H1 (cell line): ENCODE measurements around the gene TATDN2. TPM values are rescaled to one million over a fixed set of nuclear protein-coding genes. Genes with fewer than 3 reads are reported as not detected.

Experiments
- CTCF ChIA-PET: fragments of 300-600 bp; sonication (Branson Sonifier 250); formaldehyde crosslinking; loops from one replicate; lab custom pipeline; 2021; ENCODE audit not compliant: partially characterized antibody; lab: Charles Lee
- POLR2A ChIA-PET: fragments of 300-600 bp; sonication (Branson Sonifier 250); formaldehyde crosslinking; loops from one replicate; lab custom pipeline; 2021; ENCODE audit warnings: inconsistent platforms; ENCODE audit not compliant: partially characterized antibody; lab: Charles Lee
- DNase-seq, 2 experiments: peaks; one replicate each; pipeline versions ENCODE4 v3.0.0 to v3.0.0-alpha.2; 2010 to 2022; ENCODE audit warnings: low spot score in 2 of 2, low read depth in 1 of 2, mixed read lengths in 1 of 2
- FAIRE-seq: peaks from 2 replicates; lab custom pipeline; 2011; peaks lifted over from hg19 to GRCh38; lab: Jason Lieb, UNC
- H2AFZ ChIP-seq: 2 replicates; pipeline ENCODE4 v1.8.1; 2012; ENCODE audit warnings: low read length, inconsistent platforms
- H2AK5ac ChIP-seq: 2 replicates; pipeline ENCODE4 v1.6.1; 2013; ENCODE audit warnings: low read depth, low read length
- H2BK120ac ChIP-seq: replicated peaks from 2 replicates; pipeline ENCODE3; 2013; ENCODE audit warnings: low read depth, low read length, inconsistent platforms
- H2BK12ac ChIP-seq: 2 replicates; pipeline ENCODE4 v1.6.1; 2013; ENCODE audit warnings: low read depth, low read length
- H2BK15ac ChIP-seq: 2 replicates; pipeline ENCODE4 v1.6.1; 2013; ENCODE audit warnings: low read length
- H2BK20ac ChIP-seq: 2 replicates; pipeline ENCODE4 v1.6.1; 2013; ENCODE audit warnings: low read length
- H2BK5ac ChIP-seq: 2 replicates; pipeline ENCODE4 v1.6.1; 2013; ENCODE audit warnings: low read depth, low read length
- H3K14ac ChIP-seq: 2 replicates; pipeline ENCODE4 v1.6.1; 2013; ENCODE audit warnings: inconsistent platforms; ENCODE audit not compliant: insufficient read length
- H3K18ac ChIP-seq: 2 replicates; pipeline ENCODE4 v1.6.1; 2013; ENCODE audit warnings: low read length; ENCODE audit errors: extremely low read depth
- H3K23ac ChIP-seq: 2 replicates; pipeline ENCODE4 v1.6.1; 2013; ENCODE audit warnings: inconsistent platforms; ENCODE audit not compliant: insufficient read length
- H3K23me2 ChIP-seq: 2 replicates; pipeline ENCODE4 v1.6.1; 2013; ENCODE audit warnings: low read depth, low read length
- H3K27ac ChIP-seq: 2 replicates; pipeline ENCODE4 v1.6.1; 2011; ENCODE audit warnings: low read depth, low read length, inconsistent platforms
- H3K27me3 ChIP-seq, 4 experiments: replicated peaks in 1 of 4; 1 replicate in 1 of 4; 2 replicates in 3 of 4; pipeline versions ENCODE4 v1.6.1 to v1.8.1; 2011 to 2013; ENCODE audit warnings: low read length in 3 of 4, mild to moderate bottlenecking in 3 of 4, inconsistent platforms in 2 of 4, mixed read lengths in 2 of 4, moderate library complexity in 1 of 4; ENCODE audit not compliant: control insufficient read depth in 3 of 4, insufficient read depth in 3 of 4; ENCODE audit errors: extremely low read depth in 1 of 4
- H3K36me3 ChIP-seq, 4 experiments: 2 replicates each; pipeline versions ENCODE4 v1.6.1 to v1.8.1; 2011 to 2013; ENCODE audit warnings: mild to moderate bottlenecking in 4 of 4, low read length in 3 of 4, moderate library complexity in 2 of 4, control low read depth in 1 of 4, inconsistent platforms in 1 of 4; ENCODE audit not compliant: insufficient read depth in 4 of 4, control insufficient read depth in 2 of 4
- H3K4ac ChIP-seq: replicated peaks from 2 replicates; pipeline ENCODE3; 2013; ENCODE audit warnings: low read length, low read depth, mixed read lengths, inconsistent platforms; ENCODE audit not compliant: insufficient read length
- H3K4me1 ChIP-seq, 4 experiments: replicated peaks in 1 of 4; 1 replicate in 1 of 4; 2 replicates in 3 of 4; pipeline versions ENCODE4 v1.6.1 to v1.8.1; 2011 to 2013; ENCODE audit warnings: low read length in 3 of 4, inconsistent platforms in 2 of 4, mixed read lengths in 1 of 4; ENCODE audit not compliant: insufficient read depth in 4 of 4, control insufficient read depth in 3 of 4
- H3K4me2 ChIP-seq, 2 experiments: 2 replicates each; pipeline versions ENCODE4 v1.6.1 to v1.8.1; 2011 to 2013; ENCODE audit warnings: low read depth in 2 of 2, low read length in 2 of 2, control low read depth in 1 of 2, inconsistent platforms in 1 of 2, mild to moderate bottlenecking in 1 of 2; ENCODE audit not compliant: insufficient read depth in 1 of 2
- H3K4me3 ChIP-seq, 4 experiments: fragments of 200-600, 300-600 bp in 1 of 4; sonication (generic), shearing (Covaris generic), sonication (Bioruptor Twin) in 1 of 4; 2 replicates each; pipeline versions ENCODE4 v1.5.1 to v1.8.1; 2011 to 2016; ENCODE audit warnings: low read length in 4 of 4, low read depth in 3 of 4, control low read depth in 2 of 4, inconsistent platforms in 2 of 4, mild to moderate bottlenecking in 2 of 4, mixed read lengths in 1 of 4, moderate library complexity in 1 of 4; ENCODE audit not compliant: insufficient read depth in 2 of 4; ENCODE audit errors: extremely low read depth in 1 of 4
- H3K56ac ChIP-seq: replicated peaks from 2 replicates; pipeline ENCODE3; 2013; ENCODE audit warnings: low read depth, mild to moderate bottlenecking, mixed read lengths, low read length, inconsistent platforms; ENCODE audit not compliant: insufficient read length
- H3K79me1 ChIP-seq: 2 replicates; pipeline ENCODE4 v1.6.1; 2013; ENCODE audit warnings: low read depth, low read length, control low read depth
- H3K79me2 ChIP-seq, 2 experiments: 2 replicates each; pipeline versions ENCODE4 v1.6.1 to v1.8.1; 2012 to 2013; ENCODE audit warnings: low read length in 2 of 2, mild to moderate bottlenecking in 2 of 2, inconsistent platforms in 1 of 2; ENCODE audit not compliant: insufficient read depth in 2 of 2, control insufficient read depth in 1 of 2
- H3K9ac ChIP-seq, 4 experiments: replicated peaks in 1 of 4; 1 replicate in 1 of 4; 2 replicates in 3 of 4; pipeline versions ENCODE4 v1.6.1 to v1.8.1; 2011 to 2013; ENCODE audit warnings: low read depth in 3 of 4, low read length in 3 of 4, control low read depth in 2 of 4, mild to moderate bottlenecking in 2 of 4, moderate library complexity in 2 of 4, inconsistent platforms in 1 of 4; ENCODE audit errors: extremely low read depth in 1 of 4
- H3K9me3 ChIP-seq, 2 experiments: 2 replicates each; pipeline versions ENCODE4 v1.6.1 to v1.8.1; 2012 to 2013; ENCODE audit warnings: mild to moderate bottlenecking in 2 of 2, moderate library complexity in 2 of 2, control low read depth in 1 of 2, inconsistent platforms in 1 of 2, low read depth in 1 of 2, low read length in 1 of 2, mixed read lengths in 1 of 2; ENCODE audit not compliant: insufficient read depth in 2 of 2
- H4K20me1 ChIP-seq, 2 experiments: replicated peaks in 1 of 2; 2 replicates each; pipeline versions ENCODE3 to v1.8.1; 2011 to 2013; ENCODE audit warnings: inconsistent platforms in 2 of 2, low read length in 2 of 2, mild to moderate bottlenecking in 1 of 2; ENCODE audit not compliant: insufficient read depth in 2 of 2, control insufficient read depth in 1 of 2
- H4K5ac ChIP-seq: 2 replicates; pipeline ENCODE4 v1.6.1; 2013; ENCODE audit warnings: low read length, low read depth, mixed read lengths, inconsistent platforms; ENCODE audit not compliant: insufficient read length
- H4K8ac ChIP-seq: 2 replicates; pipeline ENCODE4 v1.8.0; 2013; ENCODE audit warnings: mild to moderate bottlenecking, moderate library complexity, low read length, inconsistent platforms; ENCODE audit not compliant: insufficient read depth; ENCODE audit errors: extremely low read depth
- H4K91ac ChIP-seq: replicated peaks from 2 replicates; pipeline ENCODE3; 2013; ENCODE audit warnings: low read length, mixed read lengths, inconsistent platforms; ENCODE audit not compliant: insufficient read length
- ATF2 ChIP-seq: IDR thresholded peaks from 2 replicates; pipeline ENCODE4 v1.6.1; 2012; ENCODE audit warnings: low read length, inconsistent platforms
- BACH1 ChIP-seq: IDR thresholded peaks from 2 replicates; pipeline ENCODE4 v1.6.1; 2012; ENCODE audit warnings: low read length, improper control_type of control experiment
- BRCA1 ChIP-seq: IDR thresholded peaks from 2 replicates; pipeline ENCODE4 v1.6.1; 2012; ENCODE audit warnings: low read depth, low read length, improper control_type of control experiment
- HDAC2 ChIP-seq, 2 experiments: fragments of 300-600 bp in 1 of 2; sonication (generic) in 1 of 2; IDR thresholded peaks; 2 replicates each; pipeline ENCODE4 v1.6.1; 2011 to 2012; ENCODE audit warnings: low read depth in 2 of 2, low read length in 2 of 2, mild to moderate bottlenecking in 2 of 2, moderate library complexity in 2 of 2, borderline replicate concordance in 1 of 2, inconsistent platforms in 1 of 2
- HDAC6 ChIP-seq: IDR thresholded peaks from one replicate; pipeline ENCODE4 v1.7.1; 2012; ENCODE audit warnings: low read depth, mild to moderate bottlenecking, inconsistent platforms, low read length, moderate library complexity
- JUND ChIP-seq: IDR thresholded peaks from 2 replicates; pipeline ENCODE4 v1.6.1; 2011; ENCODE audit warnings: mild to moderate bottlenecking, improper control_type of control experiment, low read length
- NRF1 ChIP-seq: IDR thresholded peaks from 2 replicates; pipeline ENCODE4 v1.6.1; 2011; ENCODE audit warnings: mild to moderate bottlenecking, low read depth, low read length, improper control_type of control experiment
- RFX5 ChIP-seq: IDR thresholded peaks from 2 replicates; pipeline ENCODE4 v1.6.1; 2011; ENCODE audit warnings: low read depth, low read length, improper control_type of control experiment, borderline replicate concordance
- SP1 ChIP-seq: IDR thresholded peaks from 2 replicates; pipeline ENCODE4 v1.6.1; 2011; ENCODE audit warnings: low read depth, low read length
- TEAD4 ChIP-seq: IDR thresholded peaks from 2 replicates; pipeline ENCODE4 v1.6.1; 2012; ENCODE audit warnings: low read depth, low read length, inconsistent platforms, mixed read lengths
- WGBS, 2 experiments: shearing (Covaris generic) in 1 of 2; methylation state at CpG; one replicate each; pipeline versions ENCODE4 v1.1.6 to v1.1.7; 2013 to 2015; ENCODE audit warnings: low lambda C conversion rate in 2 of 2, mixed read lengths in 2 of 2, inconsistent platforms in 1 of 2, low coverage in 1 of 2, missing lambda C conversion rate in 1 of 2; ENCODE audit not compliant: insufficient replicate concordance in 2 of 2, insufficient coverage in 1 of 2, insufficient read length in 1 of 2; ENCODE audit errors: extremely low coverage in 1 of 2, missing lambda C conversion rate in 1 of 2; 5-methylcytosine and 5-hydroxymethylcytosine counted together
- polyA plus RNA-seq, 7 experiments: library from polyadenylated mRNA; depleted of rRNA in 3 of 7; stranded (reverse) in 5 of 7; unstranded in 2 of 7; fragments of >200 nt in 5 of 7; fragments of 200-250 nt in 2 of 7; gene quantifications; 1 replicate in 5 of 7; 2 replicates in 1 of 7; 4 replicates in 1 of 7; pipeline versions ENCODE4 v1.2.1 to v1.2.3, GENCODE V29; 2011 to 2013; ENCODE audit warnings: missing spikeins in 2 of 7, mixed read lengths in 2 of 7
- total RNA-seq: library from RNA; stranded (reverse); fragmentation: NEBNext Ultra II Directional; extraction: Animal tissue kit (Norgen Biotek cat#: 25700); gene quantifications from 2 replicates; pipeline ENCODE4 v1.2.1, GENCODE V29; 2021
- TF ChIP-seq, protein P1 (sequence below): IDR thresholded peaks from 2 replicates; pipeline ENCODE4 v1.6.1; 2011; ENCODE audit warnings: low read length, improper control_type of control experiment

TATDN2 gene
- total and polyA plus RNA-seq, 2 of the 8 experiments (the other 6 are each of a cell fraction or from before 2014, with no cell fraction given), result 12.1 to 34.8 TPM

DNA sequence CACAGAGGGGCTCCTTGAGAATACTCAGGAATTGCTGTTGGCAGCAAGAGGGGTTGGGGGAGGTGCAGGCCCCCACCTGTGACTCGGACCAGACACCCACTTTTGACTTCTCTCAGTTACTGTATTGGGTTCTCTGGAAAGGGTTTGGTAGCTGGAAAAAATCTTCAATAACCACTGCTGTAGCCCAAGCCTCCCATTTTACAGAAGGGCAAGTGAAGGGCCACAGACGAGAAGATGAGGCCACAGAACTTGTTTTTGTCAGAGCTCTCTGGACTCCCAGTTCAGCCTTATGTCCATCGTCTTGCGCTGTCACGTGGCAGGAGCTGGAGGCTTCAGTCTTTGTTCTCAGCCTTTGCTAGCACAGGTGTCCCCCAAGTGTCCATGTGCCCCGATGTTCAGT lies 12.7 kb upstream of the TATDN2 start:
- no peak overlapping the region for H3K56ac ChIP-seq
- no peak overlapping the region for H2AFZ ChIP-seq
- H3K9ac ChIP-seq, result no peak overlapping the region
- H2BK120ac ChIP-seq, result no peak overlapping the region
- DNase-seq (no peak), FAIRE-seq (no peak)
- POLR2A ChIA-PET, result interaction anchor here (2.3 kb wide), 1 partner anchor 13 kb away, joined by 8 read pairs; the partner anchor contains the start of gene TATDN2
- H2AK5ac ChIP-seq, result no peak overlapping the region
- peak overlapping the region; percentile 61 for H4K91ac ChIP-seq
- H3K9me3 ChIP-seq, result no peaks in the 10 kb centered on the region
- H3K4me1 ChIP-seq, result peaks cover 0 to 2% (median 1%) of the 10 kb centered on the region in 4 experiments; a peak in 1 of 7 replicates
- peaks cover 0 to 2% (median 0%) of the 10 kb centered on the region in 4 experiments; a peak in 1 of 8 replicates for H3K36me3 ChIP-seq
- H2BK20ac ChIP-seq, result no peak overlapping the region
- H3K27me3 ChIP-seq, result no peaks in the 10 kb centered on the region
- H3K79me1 ChIP-seq, result no peaks in the 10 kb centered on the region
- peak overlapping the region; percentile 21 for H3K4ac ChIP-seq
- H3K14ac ChIP-seq, result no peak overlapping the region
- H2BK15ac ChIP-seq, result no peak overlapping the region; the same call in 1 of the 2 replicates
- CTCF ChIA-PET, result interaction anchor here (1.3 kb wide), 1 partner anchor 9 kb away, joined by 5 read pairs; no protein-coding TSS in a partner anchor
- WGBS, 2 experiments, result 81% methylated on average over 6 of the region's 6 CpGs; no CpG with 5 or more reads in 1 of the 2 experiments
- no peaks in the 10 kb centered on the region; the same call in 1 of the 2 replicates for H3K23me2 ChIP-seq
- no peak overlapping the region for H3K18ac ChIP-seq
- no peak overlapping the region for H4K5ac ChIP-seq
- H2BK12ac ChIP-seq, result no peak overlapping the region; the same call in 1 of the 2 replicates
- no peaks in the 10 kb centered on the region for H4K20me1 ChIP-seq
- no peak overlapping the region for H3K23ac ChIP-seq
- H3K4me3 ChIP-seq, result no peak overlapping the region
- H4K8ac ChIP-seq, result 0 out of 2 replicates have a peak overlapping the region, but pooled peaks have one; percentile 19
- H3K4me2 ChIP-seq, result no peak overlapping the region
- H3K27ac ChIP-seq, result no peak overlapping the region
- H2BK5ac ChIP-seq, result peak overlapping the region; percentile 73; the same call in 1 of the 2 replicates
- H3K79me2 ChIP-seq, result no peaks in the 10 kb centered on the region
- TF ChIP-seq SP1 (no peak), BACH1 (no peak), HDAC2 (IDR thresholded peaks at IDR 0.05; ENCODE audit: borderline replicate concordance in 1 of 2, low read depth in 2 of 2, low read length in 2 of 2) (no peak), BRCA1 (no peak), RFX5 (no peak), HDAC6 (no peak), TEAD4 (no peak), NRF1 (no peak), JUND (no peak), ATF2 (no peak)
- TF ChIP-seq, protein P1, sequence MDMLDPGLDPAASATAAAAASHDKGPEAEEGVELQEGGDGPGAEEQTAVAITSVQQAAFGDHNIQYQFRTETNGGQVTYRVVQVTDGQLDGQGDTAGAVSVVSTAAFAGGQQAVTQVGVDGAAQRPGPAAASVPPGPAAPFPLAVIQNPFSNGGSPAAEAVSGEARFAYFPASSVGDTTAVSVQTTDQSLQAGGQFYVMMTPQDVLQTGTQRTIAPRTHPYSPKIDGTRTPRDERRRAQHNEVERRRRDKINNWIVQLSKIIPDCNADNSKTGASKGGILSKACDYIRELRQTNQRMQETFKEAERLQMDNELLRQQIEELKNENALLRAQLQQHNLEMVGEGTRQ, result no peak
